ENCODE measurements around the gene IGSF11. TPM values are rescaled to one million over a fixed set of nuclear protein-coding genes. Genes with fewer than 3 reads are reported as not detected.

The IGSF11 gene
- total RNA-seq = 0.29 TPM in 1 of 2 replicates, not detected in the other

GRCh38 chr3:119034256-119035013, at the start of gene IGSF11:
TSS of gene IGSF11 (minus strand) at chr3:119034846. CDS start at chr3:119034582, 264 bp downstream.

Other genes starting within 250 kb of the IGSF11 start
- gene TEX55, start 111.3 kb upstream of the IGSF11 start, total RNA-seq = not detected in 2 replicates
- not detected in 2 replicates for gene UPK1B, start 138.8 kb upstream of the IGSF11 start, total RNA-seq
- gene B4GALT4, start 206.0 kb upstream of the IGSF11 start, total RNA-seq = 3.3 and 4.0 TPM in 2 replicates